ENCODE measurements around the gene RASIP1.

DNA sequence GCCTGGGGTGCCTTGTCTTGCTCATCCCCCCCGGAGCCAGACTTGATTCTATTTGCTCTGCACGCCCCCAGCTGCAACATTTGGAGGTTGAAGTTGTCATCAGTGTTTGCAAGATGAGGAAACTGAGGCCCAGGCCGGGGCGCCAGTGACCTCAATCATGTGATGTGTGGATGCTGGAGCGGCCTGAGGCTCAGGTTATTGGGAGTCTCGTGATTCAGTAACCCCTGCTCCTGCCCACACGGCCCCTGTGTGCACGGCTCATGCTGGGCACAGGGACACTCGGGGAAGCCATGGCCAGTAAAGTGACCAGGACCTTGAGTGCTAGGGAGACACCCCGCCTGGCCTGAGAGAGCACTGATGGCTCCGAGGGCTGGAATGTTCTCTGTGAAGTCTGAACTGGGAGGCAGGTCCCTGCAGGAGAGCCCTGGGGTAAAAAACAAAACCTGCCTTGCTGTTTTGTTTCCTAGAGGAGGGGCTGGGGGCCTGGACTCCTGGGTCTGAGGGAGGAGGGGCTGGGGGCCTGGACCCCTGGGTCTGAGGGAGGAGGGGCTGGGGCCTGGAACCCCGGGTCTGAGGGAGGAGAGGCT is 16.8 kb upstream of the RASIP1 start:
- TF ChIP-seq POLR2A (IDR thresholded peaks at IDR 0.05; ENCODE audit: low read length): no peak
- TF ChIP-seq GATA1 (IDR thresholded peaks at IDR 0.05; ENCODE audit: low read depth, low read length): no peak

All from erythroblast (primary cell).